ENCODE measurements around the gene PAN3. TPM values are rescaled to one million over a fixed set of nuclear protein-coding genes. Genes with fewer than 3 reads are reported as not detected.
A peak's percentile ranks its signal among the peaks of the same experiment; 100 is the strongest.

PAN3 gene
- total RNA-seq, 1 experiment from 2014 or later: 32.9 TPM

- Mint-ChIP-seq H3K4me3 (ENCODE audit: unreplicated experiment) (no peak overlapping the region), H3K27me3 (ENCODE audit: insufficient read depth, unreplicated experiment) (no peaks in the 10 kb centered on the region), H3K36me3 (ENCODE audit: insufficient read depth, unreplicated experiment) (peaks cover 31% of the 10 kb centered on the region), H3K27ac (ENCODE audit: low read depth, unreplicated experiment) (no peak overlapping the region), H3K9me3 (ENCODE audit: unreplicated experiment) (no peaks in the 10 kb centered on the region), H3K4me1 (ENCODE audit: insufficient read depth, unreplicated experiment) (no peaks in the 10 kb centered on the region)
- ChIA-PET POLR2A (no interaction called here), CTCF (interaction anchor here (0.5 to 0.7 kb wide), 2 partner anchors 9 to 22 kb away, joined by 3 read pairs; no protein-coding TSS in a partner anchor)
- TF ChIP-seq, protein P1, sequence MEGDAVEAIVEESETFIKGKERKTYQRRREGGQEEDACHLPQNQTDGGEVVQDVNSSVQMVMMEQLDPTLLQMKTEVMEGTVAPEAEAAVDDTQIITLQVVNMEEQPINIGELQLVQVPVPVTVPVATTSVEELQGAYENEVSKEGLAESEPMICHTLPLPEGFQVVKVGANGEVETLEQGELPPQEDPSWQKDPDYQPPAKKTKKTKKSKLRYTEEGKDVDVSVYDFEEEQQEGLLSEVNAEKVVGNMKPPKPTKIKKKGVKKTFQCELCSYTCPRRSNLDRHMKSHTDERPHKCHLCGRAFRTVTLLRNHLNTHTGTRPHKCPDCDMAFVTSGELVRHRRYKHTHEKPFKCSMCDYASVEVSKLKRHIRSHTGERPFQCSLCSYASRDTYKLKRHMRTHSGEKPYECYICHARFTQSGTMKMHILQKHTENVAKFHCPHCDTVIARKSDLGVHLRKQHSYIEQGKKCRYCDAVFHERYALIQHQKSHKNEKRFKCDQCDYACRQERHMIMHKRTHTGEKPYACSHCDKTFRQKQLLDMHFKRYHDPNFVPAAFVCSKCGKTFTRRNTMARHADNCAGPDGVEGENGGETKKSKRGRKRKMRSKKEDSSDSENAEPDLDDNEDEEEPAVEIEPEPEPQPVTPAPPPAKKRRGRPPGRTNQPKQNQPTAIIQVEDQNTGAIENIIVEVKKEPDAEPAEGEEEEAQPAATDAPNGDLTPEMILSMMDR (IDR thresholded peaks at IDR 0.05; ENCODE audit: unreplicated experiment): no peak
- no TSS peak for BruUV-seq (replicated peaks)
- intact Hi-C loops (cut with micrococcal nuclease): no loop called here
- no peak for DNase-seq (ENCODE audit: unreplicated experiment)
Measured at GRCh38 chr13:28204690-28205443, 66.5 kb downstream of the PAN3 start.

DNA sequence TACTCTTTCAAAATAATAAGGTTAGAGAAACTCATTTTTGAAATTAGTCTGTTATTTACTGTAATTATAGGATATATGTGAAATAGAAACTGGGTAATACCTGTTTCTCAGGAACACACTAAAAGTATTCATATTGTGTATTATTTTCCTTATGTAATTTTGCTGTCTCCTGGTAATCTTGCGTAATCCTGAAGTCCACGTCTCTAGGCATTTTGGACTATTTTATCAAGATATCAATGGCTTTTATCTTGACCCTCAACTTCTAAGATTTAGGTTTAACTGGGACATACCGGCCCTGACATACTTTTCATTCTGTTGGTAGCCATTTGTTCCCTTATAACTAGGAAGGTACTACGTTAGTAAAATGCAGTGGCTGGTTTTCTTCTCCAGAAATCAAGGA is 80.3 kb downstream of the PAN3 start:
- no peaks in the 10 kb centered on the region for H3K9me3 Mint-ChIP-seq (ENCODE audit: unreplicated experiment)
- TF ChIP-seq, protein P1 (IDR thresholded peaks at IDR 0.05; ENCODE audit: unreplicated experiment): no peak
- POLR2A ChIA-PET: no interaction called here
- no peak overlapping the region for H3K27ac Mint-ChIP-seq (ENCODE audit: low read depth, unreplicated experiment)
- H3K36me3 Mint-ChIP-seq (ENCODE audit: insufficient read depth, unreplicated experiment): peaks cover 30% of the 10 kb centered on the region
- no peaks in the 10 kb centered on the region for H3K27me3 Mint-ChIP-seq (ENCODE audit: insufficient read depth, unreplicated experiment)
- no TSS peak for BruUV-seq (replicated peaks)
- no peaks in the 10 kb centered on the region for H3K4me1 Mint-ChIP-seq (ENCODE audit: insufficient read depth, unreplicated experiment)
- CTCF ChIA-PET: no interaction called here
- no peak overlapping the region for H3K4me3 Mint-ChIP-seq (ENCODE audit: unreplicated experiment)
- DNase-seq (ENCODE audit: unreplicated experiment): no peak
- intact Hi-C loops (cut with micrococcal nuclease): no loop called here

- CTCF ChIA-PET: no interaction called here
- POLR2A ChIA-PET: no interaction called here
- Mint-ChIP-seq H3K4me1 (ENCODE audit: insufficient read depth, unreplicated experiment) (no peaks in the 10 kb centered on the region), H3K36me3 (ENCODE audit: insufficient read depth, unreplicated experiment) (peaks cover 36% of the 10 kb centered on the region), H3K9me3 (ENCODE audit: unreplicated experiment) (no peaks in the 10 kb centered on the region), H3K4me3 (ENCODE audit: unreplicated experiment) (no peak overlapping the region), H3K27ac (ENCODE audit: low read depth, unreplicated experiment) (no peak overlapping the region), H3K27me3 (ENCODE audit: insufficient read depth, unreplicated experiment) (no peaks in the 10 kb centered on the region)
- TF ChIP-seq, protein P1 (IDR thresholded peaks at IDR 0.05; ENCODE audit: unreplicated experiment): no peak
- intact Hi-C loops (cut with micrococcal nuclease): no loop called here
- no peak for DNase-seq (ENCODE audit: unreplicated experiment)
- BruUV-seq (replicated peaks): no TSS peak
Measured at GRCh38 chr13:28219408-28220099, 81.2 kb downstream of the PAN3 start.

GRCh38 chr13:28220166-28220565 is 81.8 kb downstream of the PAN3 start:
- peaks cover 36% of the 10 kb centered on the region for H3K36me3 Mint-ChIP-seq (ENCODE audit: insufficient read depth, unreplicated experiment)
- ChIA-PET POLR2A (no interaction called here), CTCF (no interaction called here)
- no peaks in the 10 kb centered on the region for H3K9me3 Mint-ChIP-seq (ENCODE audit: unreplicated experiment)
- no peaks in the 10 kb centered on the region for H3K4me1 Mint-ChIP-seq (ENCODE audit: insufficient read depth, unreplicated experiment)
- DNase-seq (ENCODE audit: unreplicated experiment): peak; percentile 60
- no TSS peak for BruUV-seq (replicated peaks)
- no peak overlapping the region for H3K27ac Mint-ChIP-seq (ENCODE audit: low read depth, unreplicated experiment)
- H3K4me3 Mint-ChIP-seq (ENCODE audit: unreplicated experiment): no peak overlapping the region
- TF ChIP-seq, protein P1 (IDR thresholded peaks at IDR 0.05; ENCODE audit: unreplicated experiment): no peak
- intact Hi-C loops (cut with micrococcal nuclease): no loop called here
- no peaks in the 10 kb centered on the region for H3K27me3 Mint-ChIP-seq (ENCODE audit: insufficient read depth, unreplicated experiment)

Data from MCF 10A (cell line).